Peyer's patch (tissue), 4 donors: Measurements from ENCODE around the gene SPDEF. TPM values are rescaled to one million over a fixed set of nuclear protein-coding genes. Genes with fewer than 3 reads are reported as not detected.

Source experiments
- DNase-seq, 3 donors: peaks; one replicate each; pipeline ENCODE4 v3.0.0-alpha.2; 2017 to 2019
- H3K27ac ChIP-seq, 4 donors: fragments of 200-600 bp; sonication (generic); one replicate each; pipeline ENCODE4 v1.5.1; 2016 to 2019
- H3K27me3 ChIP-seq, 2 donors: fragments of 200-600 bp; sonication (generic); one replicate each; pipeline ENCODE4 v1.5.1; 2019
- H3K36me3 ChIP-seq, 3 donors: fragments of 200-600 bp; sonication (generic); one replicate each; pipeline ENCODE4 v1.5.1; 2016 to 2019
- H3K4me1 ChIP-seq, 4 donors: fragments of 200-600 bp; sonication (generic); one replicate each; pipeline ENCODE4 v1.5.1; 2016 to 2019
- H3K4me3 ChIP-seq, 4 donors: fragments of 200-600 bp; sonication (generic); 1 replicate in 3 of 4; 2 replicates in 1 of 4; pipeline ENCODE4 v1.5.1; 2016 to 2019; ENCODE audit warnings: mild to moderate bottlenecking in 1 of 4
- H3K9me3 ChIP-seq, 4 donors: fragments of 200-600 bp; sonication (generic); one replicate each; pipeline ENCODE4 v1.5.1; 2016 to 2019; ENCODE audit warnings: mild to moderate bottlenecking in 1 of 4
- CTCF ChIP-seq, 6 experiments: fragments of 450-650 bp in 4 of 6; fragments of 200-600 bp in 2 of 6; sonication (generic) in 1 of 6; IDR thresholded peaks; one replicate each; pipeline ENCODE4 v1.5.1; 2017 to 2019; ENCODE audit warnings: antibody characterized with exemption in 6 of 6, mild to moderate bottlenecking in 3 of 6, moderate library complexity in 1 of 6
- POLR2A ChIP-seq, 2 donors: fragments of 450-650 bp; IDR thresholded peaks; one replicate each; pipeline ENCODE4 v1.5.1; 2017; ENCODE audit warnings: antibody characterized with exemption in 2 of 2, mild to moderate bottlenecking in 2 of 2, moderate library complexity in 2 of 2
- total RNA-seq, 4 donors: library from RNA; depleted of rRNA; stranded (reverse); fragments of >200 nt; gene quantifications; one replicate each; pipeline ENCODE4 v1.1.0, GENCODE V29; 2016

The SPDEF gene
- total RNA-seq, 4 donors from 2014 or later, result 29.7 to 58.7 (median 39.0) TPM

- H3K36me3 ChIP-seq, result no peaks in the 10 kb centered on the region
- H3K4me3 ChIP-seq, result peak overlapping the region; percentile 15 to 40 (median 30)
- peaks cover 0 to 10% (median 0%) of the 10 kb centered on the region in 4 donors for H3K4me1 ChIP-seq
- no peaks in the 10 kb centered on the region for H3K9me3 ChIP-seq
- TF ChIP-seq CTCF (IDR thresholded peaks at IDR 0.05) (peak; percentile 44 to 85 (median 80)), POLR2A (IDR thresholded peaks at IDR 0.05) (no peak)
- peak; percentile 97 to 98 (median 97) for DNase-seq
- H3K27me3 ChIP-seq, result no peaks in the 10 kb centered on the region
- H3K27ac ChIP-seq, result peak overlapping the region in 1 of 4 donors; percentile 63
Measured at GRCh38 chr6:34526992-34527728, 29.0 kb downstream of the SPDEF start.

- Histone ChIP-seq H3K9me3 (no peaks in the 10 kb centered on the region), H3K4me3 (peak overlapping the region in 3 of 4 donors; percentile 15 to 40 (median 33)), H3K27me3 (no peaks in the 10 kb centered on the region), H3K36me3 (no peaks in the 10 kb centered on the region), H3K27ac (peak overlapping the region in 1 of 4 donors; percentile 63), H3K4me1 (peaks cover 0 to 10% (median 0%) of the 10 kb centered on the region in 4 donors)
- TF ChIP-seq POLR2A (IDR thresholded peaks at IDR 0.05), result no peak
- no peak for TF ChIP-seq CTCF (IDR thresholded peaks at IDR 0.05)
- DNase-seq, result peak in 1 of 3 donors; percentile 45
Measured at GRCh38 chr6:34526241-34526972, 29.7 kb downstream of the SPDEF start.

DNA sequence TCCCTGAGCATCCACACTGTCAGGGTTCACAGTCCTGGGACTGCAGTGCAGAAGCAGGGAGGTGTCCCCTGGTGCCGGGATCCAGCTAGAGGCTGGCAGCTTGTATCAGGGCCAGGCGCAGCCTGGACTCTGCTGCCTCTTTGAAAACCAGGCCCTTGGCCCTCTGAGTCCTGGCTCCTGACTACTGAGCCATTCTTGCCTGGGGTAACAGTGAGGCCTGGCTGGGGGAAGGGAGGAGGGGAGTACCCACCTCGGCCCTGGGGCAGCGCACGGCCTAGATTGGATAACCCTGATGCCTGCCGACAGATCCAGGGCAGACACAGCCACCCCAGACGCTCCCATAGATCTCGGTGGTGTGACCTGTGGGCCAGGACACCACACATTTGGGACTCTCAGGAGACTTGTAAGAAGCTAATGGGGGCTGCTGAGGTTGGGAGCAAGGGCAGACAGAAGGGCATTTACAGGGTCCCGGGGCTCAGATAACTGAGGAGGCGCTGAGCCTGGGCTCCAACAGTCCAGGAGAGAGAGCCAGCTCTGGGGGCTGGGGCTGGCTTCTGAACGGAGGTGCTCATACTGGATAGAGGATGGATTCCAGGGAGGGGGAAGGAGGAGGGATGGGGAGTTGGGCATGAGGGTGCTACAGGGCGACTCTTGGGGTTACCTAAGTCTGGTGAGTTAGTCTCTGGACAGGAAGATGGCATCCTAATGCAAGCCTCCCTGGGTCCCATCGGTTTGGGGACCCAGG is 30.5 kb downstream of the SPDEF start:
- Histone ChIP-seq H3K4me1 (peaks cover 0 to 10% (median 0%) of the 10 kb centered on the region in 4 donors), H3K27me3 (no peaks in the 10 kb centered on the region), H3K9me3 (no peaks in the 10 kb centered on the region), H3K27ac (no peak overlapping the region), H3K4me3 (no peak overlapping the region), H3K36me3 (no peaks in the 10 kb centered on the region)
- TF ChIP-seq CTCF (IDR thresholded peaks at IDR 0.05), result no peak
- TF ChIP-seq POLR2A (IDR thresholded peaks at IDR 0.05), result no peak
- peak in 1 of 3 donors; percentile 35 for DNase-seq

GRCh38 chr6:34524971-34525370 is 31.2 kb downstream of the SPDEF start:
- no peak overlapping the region for H3K27ac ChIP-seq
- no peak for DNase-seq
- TF ChIP-seq POLR2A (IDR thresholded peaks at IDR 0.05) (no peak), CTCF (IDR thresholded peaks at IDR 0.05) (no peak)

DNA sequence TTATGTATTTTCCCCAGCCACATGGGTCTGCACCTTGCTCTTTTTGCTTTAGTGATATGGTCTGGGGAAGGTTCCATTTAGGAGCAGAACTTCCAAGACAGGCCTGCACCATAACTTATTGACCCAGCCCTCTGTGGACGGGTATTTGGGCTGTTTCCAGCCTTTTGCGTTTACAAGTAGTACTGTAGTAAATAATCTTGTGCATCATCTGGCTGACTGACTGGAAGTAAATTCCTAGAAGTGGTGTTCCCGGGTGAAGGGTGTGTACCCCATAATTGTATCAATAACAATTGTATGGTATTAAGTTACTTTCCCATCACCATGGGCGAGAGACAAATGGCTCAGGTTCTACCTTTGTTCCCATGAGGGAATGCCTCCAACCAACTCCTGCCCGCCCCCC is 31.6 kb downstream of the SPDEF start:
- peaks cover 0 to 10% (median 0%) of the 10 kb centered on the region in 4 donors for H3K4me1 ChIP-seq
- no peaks in the 10 kb centered on the region for H3K36me3 ChIP-seq
- TF ChIP-seq CTCF (IDR thresholded peaks at IDR 0.05) (no peak), POLR2A (IDR thresholded peaks at IDR 0.05) (no peak)
- H3K27me3 ChIP-seq, result no peaks in the 10 kb centered on the region
- H3K27ac ChIP-seq, result no peak overlapping the region
- no peaks in the 10 kb centered on the region for H3K9me3 ChIP-seq
- DNase-seq, result no peak
- no peak overlapping the region for H3K4me3 ChIP-seq

More at GRCh38 chr6:34524971-34525370, 31.2 kb downstream of the SPDEF start:
- Histone ChIP-seq H3K27me3 (no peaks in the 10 kb centered on the region), H3K4me1 (peaks cover 0 to 10% (median 0%) of the 10 kb centered on the region in 4 donors), H3K36me3 (no peaks in the 10 kb centered on the region), H3K9me3 (no peaks in the 10 kb centered on the region), H3K4me3 (no peak overlapping the region)
